ENCODE results near the gene ANKRD29. TPM values are rescaled to one million over a fixed set of nuclear protein-coding genes. Genes with fewer than 3 reads are reported as not detected.

The ANKRD29 gene
- total RNA-seq, 2 donors from 2014 or later = 5.6 to 8.5 TPM

- Histone ChIP-seq H3K27me3 (replicated peaks; ENCODE audit: insufficient read depth) (no peaks in the 10 kb centered on the region), H3K9me3 (no peaks in the 10 kb centered on the region), H3K27ac (no peak overlapping the region), H3K4me1 (replicated peaks) (no peaks in the 10 kb centered on the region), H3K4me3 (no peak overlapping the region), H3K36me3 (no peaks in the 10 kb centered on the region)
- DNase-seq (ENCODE audit: low spot score) = peak; percentile 8
- WGBS = 65% methylated on average over 6 of the region's 6 CpGs
- TF ChIP-seq POLR2AphosphoS5 (IDR thresholded peaks at IDR 0.05) (peak; percentile 8), CTCF (IDR thresholded peaks at IDR 0.05) (no peak)
- intact Hi-C loops (cut with DNase I) = no loop called here
Measured at GRCh38 chr18:23650968-23651927, 11.5 kb downstream of the ANKRD29 start.

DNA sequence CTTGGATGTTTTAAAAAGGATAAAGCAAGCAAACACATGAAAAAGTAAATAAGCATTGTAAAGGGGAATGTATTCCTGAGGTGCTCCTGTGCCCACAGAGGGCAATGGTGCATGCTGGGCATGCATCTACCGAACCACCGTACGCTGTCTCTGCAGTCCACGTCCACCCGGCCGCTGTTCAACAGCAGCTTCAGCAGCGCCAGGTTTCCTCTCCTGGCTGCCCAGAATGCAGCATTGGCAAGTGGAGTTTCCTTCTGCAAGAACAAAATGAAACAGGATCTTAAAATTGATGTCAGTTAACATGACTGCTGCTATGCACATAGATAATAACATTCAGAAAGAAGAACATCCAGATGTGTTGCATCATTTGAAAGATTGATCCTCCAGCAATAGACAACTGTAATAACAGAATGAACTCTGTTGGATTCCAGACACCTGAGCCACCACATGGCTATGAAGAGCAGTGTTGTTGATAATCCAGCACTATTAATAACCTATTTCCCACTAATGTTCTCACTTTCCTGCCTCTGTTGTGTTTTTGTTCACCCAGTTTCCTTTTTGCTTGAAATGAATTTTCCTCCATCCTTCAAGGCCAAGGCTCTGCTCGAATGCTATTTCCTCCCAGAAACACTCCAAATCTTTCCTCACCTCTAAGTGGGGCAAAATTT lies 13.6 kb downstream of the ANKRD29 start:
- intact Hi-C loops (cut with DNase I) = no loop called here
- Histone ChIP-seq H3K4me3 (no peak overlapping the region), H3K27me3 (replicated peaks; ENCODE audit: insufficient read depth) (no peaks in the 10 kb centered on the region), H3K27ac (no peak overlapping the region), H3K9me3 (no peaks in the 10 kb centered on the region), H3K36me3 (no peaks in the 10 kb centered on the region), H3K4me1 (replicated peaks) (no peaks in the 10 kb centered on the region)
- WGBS = 47% methylated on average over 8 of the region's 8 CpGs
- no peak for DNase-seq (ENCODE audit: low spot score)
- TF ChIP-seq POLR2A (IDR thresholded peaks at IDR 0.05) = no peak
- TF ChIP-seq CTCF (IDR thresholded peaks at IDR 0.05) = no peak
- TF ChIP-seq POLR2AphosphoS5 (IDR thresholded peaks at IDR 0.05) = no peak

DNA sequence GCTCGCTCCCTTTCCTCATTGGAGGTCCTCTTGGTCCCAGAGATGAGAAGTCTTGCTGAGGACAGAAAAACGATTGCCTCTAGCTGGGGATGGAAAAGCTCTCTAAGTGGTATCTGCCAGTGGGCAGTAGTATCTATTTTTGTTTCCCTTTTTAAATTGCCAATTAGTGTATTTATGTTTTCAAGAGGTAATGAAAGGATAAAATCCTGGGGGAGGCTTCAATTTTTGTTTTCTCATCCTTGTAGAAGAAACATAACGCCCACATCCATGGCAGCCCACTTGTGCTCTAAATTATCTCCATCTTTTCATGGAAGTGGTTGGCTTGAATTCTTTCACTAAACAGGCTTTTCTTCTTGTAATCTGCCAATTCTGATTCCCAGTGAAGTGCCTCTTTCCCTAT lies 14.3 kb downstream of the ANKRD29 start:
- Histone ChIP-seq H3K27me3 (replicated peaks; ENCODE audit: insufficient read depth) (no peaks in the 10 kb centered on the region), H3K4me1 (replicated peaks) (no peaks in the 10 kb centered on the region), H3K9me3 (no peaks in the 10 kb centered on the region), H3K4me3 (no peak overlapping the region), H3K27ac (no peak overlapping the region), H3K36me3 (no peaks in the 10 kb centered on the region)
- intact Hi-C loops (cut with DNase I) = no loop called here
- WGBS = 77% methylated on average over 3 of the region's 3 CpGs
- TF ChIP-seq POLR2AphosphoS5 (IDR thresholded peaks at IDR 0.05) (no peak), POLR2A (IDR thresholded peaks at IDR 0.05) (no peak), CTCF (IDR thresholded peaks at IDR 0.05) (no peak)
- no peak for DNase-seq (ENCODE audit: low spot score)

GRCh38 chr18:23646282-23646681 lies 16.4 kb downstream of the ANKRD29 start:
- intact Hi-C loops (cut with DNase I) = no loop called here
- Histone ChIP-seq H3K4me3 (no peak overlapping the region), H3K27me3 (replicated peaks; ENCODE audit: insufficient read depth) (no peaks in the 10 kb centered on the region), H3K36me3 (no peaks in the 10 kb centered on the region), H3K4me1 (replicated peaks) (no peaks in the 10 kb centered on the region), H3K9me3 (no peaks in the 10 kb centered on the region), H3K27ac (no peak overlapping the region)
- no peak for TF ChIP-seq POLR2AphosphoS5 (IDR thresholded peaks at IDR 0.05)
- no peak for TF ChIP-seq CTCF (IDR thresholded peaks at IDR 0.05)
- TF ChIP-seq POLR2A (IDR thresholded peaks at IDR 0.05) = no peak
- WGBS = 95% methylated on average over 2 of the region's 2 CpGs
- DNase-seq (ENCODE audit: low spot score) = no peak

Measured in prostate gland (tissue), 2 donors.